Urinary bladder (tissue), 4 donors: ENCODE measurements around the gene CHKA. TPM values are rescaled to one million over a fixed set of nuclear protein-coding genes. Genes with fewer than 3 reads are reported as not detected.

Experiments
- DNase-seq: peaks from one replicate; pipeline ENCODE4 v3.0.0-alpha.2; 2015; ENCODE audit errors: extremely low spot score
- H3K27ac ChIP-seq: one replicate; pipeline ENCODE4 v1.5.1; 2013; ENCODE audit warnings: low read depth, mild to moderate bottlenecking, moderate library complexity
- H3K36me3 ChIP-seq: one replicate; pipeline ENCODE4 v1.6.1; 2013; ENCODE audit warnings: mild to moderate bottlenecking, moderate library complexity; ENCODE audit not compliant: insufficient read depth
- H3K4me1 ChIP-seq: one replicate; pipeline ENCODE4 v1.6.1; 2013; ENCODE audit warnings: mild to moderate bottlenecking, moderate library complexity; ENCODE audit not compliant: insufficient read depth
- H3K4me3 ChIP-seq: one replicate; pipeline ENCODE4 v1.5.1; 2013; ENCODE audit warnings: low read depth, low read length
- WGBS: extraction: QIAGEN DNeasy Blood & Tissue Kit; methylation state at CpG from one replicate; pipeline ENCODE4 v1.1.7; 2013; 5-methylcytosine and 5-hydroxymethylcytosine counted together
- polyA plus RNA-seq: library from polyadenylated mRNA; stranded (reverse); fragments of 200-250 nt; gene quantifications from one replicate; pipeline ENCODE4 v1.2.3, GENCODE V29; 2013
- total RNA-seq: library from RNA; depleted of rRNA; stranded (reverse); fragments of >200 nt; gene quantifications from one replicate; pipeline ENCODE4 v1.2.3, GENCODE V29; 2014
- donor health status: healthy with polysubstance abuse.
- donor health status: healthy.

Gene CHKA
- total and polyA plus RNA-seq, 2 donors: 20.2 to 26.2 TPM

DNA sequence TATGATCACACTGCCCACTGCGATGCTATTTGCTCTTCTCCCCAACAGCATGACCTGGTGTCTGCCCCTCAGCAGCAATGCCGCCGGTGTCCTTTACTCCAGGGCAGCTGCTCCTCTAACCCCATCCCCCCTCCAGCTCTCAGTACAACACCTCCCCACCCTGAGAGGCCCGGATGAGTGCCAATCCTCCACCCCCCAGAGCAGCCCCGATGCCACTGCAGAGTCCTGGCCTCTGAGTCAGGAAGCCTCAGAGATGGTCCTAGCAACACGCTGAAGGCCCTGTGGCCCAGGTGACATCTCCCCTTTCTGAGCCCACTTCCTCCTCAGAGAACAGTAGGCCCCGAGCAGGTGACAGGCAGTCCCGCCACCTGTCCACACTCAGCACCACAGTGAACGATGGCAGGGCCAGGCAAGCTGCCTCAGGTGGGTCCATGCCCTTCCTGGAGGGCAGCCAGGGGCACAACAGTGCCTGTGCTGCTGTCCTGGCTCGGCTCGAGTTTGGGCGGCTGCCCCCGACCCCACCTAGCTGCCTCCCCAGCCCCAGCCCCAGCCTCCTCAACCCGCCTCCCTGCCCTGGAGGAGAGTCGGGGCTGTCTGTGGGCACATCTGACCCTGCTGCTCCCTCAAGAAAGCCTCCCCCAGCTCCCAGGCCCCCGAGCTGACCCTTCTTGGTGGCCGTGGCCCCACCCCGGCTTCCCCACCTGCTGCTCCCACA is 94.6 kb downstream of the CHKA start:
- 90% methylated on average over 18 of the region's 18 CpGs for WGBS
- no peak for DNase-seq
- H3K4me1 ChIP-seq: no peaks in the 10 kb centered on the region

DNA sequence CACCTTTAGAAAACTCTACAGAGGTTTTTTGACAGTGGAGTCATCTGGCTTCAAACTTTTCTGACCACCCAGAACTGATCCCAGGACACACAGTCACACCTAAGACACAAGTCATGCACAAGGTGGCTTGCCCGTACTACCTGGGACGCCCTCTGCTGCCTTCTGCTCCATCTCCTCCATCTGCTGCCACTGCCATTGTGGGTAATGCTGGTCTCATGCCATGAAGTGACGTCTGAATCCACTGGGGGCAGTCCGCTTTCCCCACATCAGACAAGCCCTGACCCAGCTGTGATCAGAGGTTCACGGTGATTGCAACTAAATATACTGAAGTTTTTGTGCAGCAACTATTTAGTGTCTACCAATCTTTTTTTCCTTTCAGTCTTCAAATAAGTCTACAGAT is 96.1 kb downstream of the CHKA start:
- Histone ChIP-seq H3K4me3 (no peak overlapping the region), H3K36me3 (no peaks in the 10 kb centered on the region), H3K27ac (no peak overlapping the region), H3K4me1 (no peaks in the 10 kb centered on the region)
- no peak for DNase-seq
- WGBS: 85% methylated on average over 5 of the region's 5 CpGs

More for the DNA sequence above, 94.6 kb downstream of the CHKA start:
- no peak overlapping the region for H3K4me3 ChIP-seq
- no peaks in the 10 kb centered on the region for H3K36me3 ChIP-seq
- H3K27ac ChIP-seq: no peak overlapping the region

DNA sequence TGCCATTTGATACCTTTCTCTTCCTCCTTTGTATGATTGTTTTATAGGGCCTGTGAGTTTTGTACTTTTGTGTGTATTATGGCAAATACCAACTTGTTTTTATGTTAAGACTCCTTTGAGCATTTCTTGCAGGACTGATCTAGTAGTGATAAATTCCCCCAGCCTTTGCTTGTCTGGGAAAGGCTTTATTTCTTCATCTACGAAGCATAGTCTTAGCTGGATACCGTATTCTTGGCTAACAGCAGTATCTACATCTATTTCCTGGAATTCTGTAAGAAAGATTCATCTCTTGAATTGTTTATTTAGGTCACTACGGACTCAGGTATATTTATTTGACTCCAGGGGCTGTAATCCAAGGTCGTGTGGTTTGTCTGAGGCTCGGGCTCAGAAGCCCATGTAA is 96.7 kb downstream of the CHKA start:
- no peaks in the 10 kb centered on the region for H3K36me3 ChIP-seq

DNA sequence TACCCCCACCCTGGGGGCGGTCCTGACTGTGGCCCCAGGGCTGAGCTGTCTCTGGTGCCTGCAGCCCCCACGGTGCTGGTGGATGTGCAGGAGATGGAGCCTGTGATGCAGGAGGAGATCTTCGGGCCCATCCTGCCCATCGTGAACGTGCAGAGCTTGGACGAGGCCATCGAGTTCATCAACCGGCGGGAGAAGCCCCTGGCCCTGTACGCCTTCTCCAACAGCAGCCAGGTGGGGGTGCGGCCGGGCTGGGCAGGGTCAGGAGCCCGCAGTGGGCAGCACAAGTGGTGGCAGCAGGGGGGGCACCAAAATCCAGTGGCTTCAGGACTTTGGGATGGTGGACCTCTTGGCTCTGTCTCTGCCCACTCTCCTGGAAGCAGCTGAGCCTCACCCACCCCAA is 98.7 kb downstream of the CHKA start:
- 86% methylated on average over 13 of the region's 13 CpGs for WGBS
- H3K27ac ChIP-seq: no peak overlapping the region
- DNase-seq: no peak
- no peaks in the 10 kb centered on the region for H3K4me1 ChIP-seq
- H3K36me3 ChIP-seq: no peaks in the 10 kb centered on the region
- H3K4me3 ChIP-seq: no peak overlapping the region

More for the DNA sequence above, 96.7 kb downstream of the CHKA start:
- H3K4me3 ChIP-seq: no peak overlapping the region
- no peaks in the 10 kb centered on the region for H3K4me1 ChIP-seq
- WGBS: 85% methylated on average over 5 of the region's 5 CpGs
- DNase-seq: no peak
- H3K27ac ChIP-seq: no peak overlapping the region

DNA sequence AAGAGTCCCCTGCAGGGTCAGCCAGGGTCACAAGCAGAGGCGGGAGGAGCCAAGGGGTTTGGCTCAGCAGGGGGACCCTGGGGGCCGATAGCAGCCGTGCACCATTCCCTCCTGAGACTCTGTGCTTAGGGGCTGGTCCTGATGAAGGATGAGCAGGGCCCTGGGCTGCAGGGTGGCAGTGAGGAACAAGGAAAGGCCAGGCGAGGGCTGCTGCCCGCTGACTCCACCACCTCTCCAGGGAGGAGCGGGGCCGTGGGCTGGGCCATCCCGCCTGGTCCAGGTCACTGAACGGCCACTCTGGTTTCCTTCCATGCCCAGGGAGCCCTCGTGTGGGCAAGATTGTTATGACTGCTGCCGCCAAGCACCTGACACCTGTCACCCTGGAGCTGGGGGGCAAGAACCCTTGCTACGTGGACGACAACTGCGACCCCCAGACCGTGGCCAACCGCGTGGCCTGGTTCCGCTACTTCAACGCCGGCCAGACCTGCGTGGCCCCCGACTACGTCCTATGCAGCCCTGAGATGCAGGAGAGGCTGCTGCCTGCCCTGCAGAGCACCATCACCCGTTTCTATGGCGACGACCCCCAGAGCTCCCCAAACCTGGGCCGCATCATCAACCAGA is 99.9 kb downstream of the CHKA start:
- no peaks in the 10 kb centered on the region for H3K4me1 ChIP-seq
- 75% methylated on average over 27 of the region's 27 CpGs for WGBS
- no peak overlapping the region for H3K4me3 ChIP-seq
- DNase-seq: no peak
- H3K27ac ChIP-seq: no peak overlapping the region
- no peaks in the 10 kb centered on the region for H3K36me3 ChIP-seq

DNA sequence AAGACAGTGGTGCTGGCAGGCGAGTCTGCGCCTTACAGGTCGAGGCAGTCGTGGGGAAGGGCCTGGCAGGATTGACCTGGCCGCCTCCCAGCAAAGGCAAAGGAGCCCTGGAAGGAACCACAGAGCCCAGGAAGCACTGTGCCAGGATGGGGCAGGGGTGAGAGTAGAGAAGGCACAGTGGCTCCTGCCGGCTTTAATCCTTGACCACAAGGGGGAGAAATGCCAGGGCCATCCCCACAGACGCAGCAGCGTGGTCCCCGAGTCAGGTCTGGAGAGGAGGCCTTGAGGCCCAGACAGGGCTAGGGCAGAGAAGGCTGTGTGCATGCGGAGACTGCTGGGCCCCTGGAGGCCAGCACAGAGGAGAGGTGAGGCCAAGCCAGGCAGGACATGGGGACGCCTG is 100.6 kb downstream of the CHKA start:
- H3K27ac ChIP-seq: no peak overlapping the region
- no peaks in the 10 kb centered on the region for H3K4me1 ChIP-seq
- 44% methylated on average over 11 of the region's 11 CpGs for WGBS
- no peak for DNase-seq
- H3K36me3 ChIP-seq: no peaks in the 10 kb centered on the region
- H3K4me3 ChIP-seq: no peak overlapping the region

DNA sequence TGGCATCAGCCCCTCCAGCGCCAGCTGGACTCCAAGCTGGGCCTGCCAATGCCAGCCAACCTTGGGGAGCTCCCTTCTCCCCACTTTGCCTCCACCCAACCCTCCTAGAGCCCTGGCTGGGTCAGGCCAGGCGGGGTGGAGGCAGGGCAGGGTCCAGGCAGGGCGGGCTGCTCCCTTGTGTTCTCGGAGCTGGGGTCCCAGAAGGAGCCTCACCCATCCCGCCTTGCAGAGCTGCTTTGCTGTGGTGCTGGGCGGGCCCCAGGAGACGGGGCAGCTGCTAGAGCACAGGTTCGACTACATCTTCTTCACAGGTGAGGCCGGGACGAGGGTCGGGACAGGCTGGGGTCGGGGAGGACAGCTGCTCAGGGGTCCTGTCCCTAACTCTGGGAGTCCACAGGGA is 101.7 kb downstream of the CHKA start:
- H3K27ac ChIP-seq: no peak overlapping the region
- DNase-seq: no peak
- no peak overlapping the region for H3K4me3 ChIP-seq
- no peaks in the 10 kb centered on the region for H3K36me3 ChIP-seq
- WGBS: 92% methylated on average over 12 of the region's 12 CpGs
- no peaks in the 10 kb centered on the region for H3K4me1 ChIP-seq

DNA sequence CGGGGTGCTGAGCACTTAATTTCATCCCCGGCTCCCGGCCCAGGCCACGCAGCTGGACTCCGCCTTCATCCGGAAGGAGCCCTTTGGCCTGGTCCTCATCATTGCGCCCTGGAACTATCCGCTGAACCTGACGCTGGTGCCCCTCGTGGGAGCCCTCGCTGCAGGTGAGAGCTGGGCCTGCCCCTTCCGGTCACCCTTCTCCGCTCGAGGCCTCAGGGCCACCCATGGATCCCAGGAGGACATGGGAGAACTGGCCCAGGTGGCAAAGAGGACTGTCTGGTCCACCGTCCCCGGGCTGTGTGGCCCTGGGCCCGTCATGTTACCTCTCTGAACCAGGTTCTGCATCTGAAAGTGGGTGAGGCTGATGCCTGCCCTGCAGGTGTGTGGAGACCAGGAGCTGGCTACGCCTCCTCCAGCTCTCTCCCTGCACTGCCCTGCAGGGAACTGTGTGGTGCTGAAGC is 102.4 kb downstream of the CHKA start:
- no peaks in the 10 kb centered on the region for H3K36me3 ChIP-seq
- WGBS: 90% methylated on average over 18 of the region's 18 CpGs
- no peak for DNase-seq
- H3K27ac ChIP-seq: no peak overlapping the region
- H3K4me1 ChIP-seq: no peaks in the 10 kb centered on the region
- H3K4me3 ChIP-seq: no peak overlapping the region

DNA sequence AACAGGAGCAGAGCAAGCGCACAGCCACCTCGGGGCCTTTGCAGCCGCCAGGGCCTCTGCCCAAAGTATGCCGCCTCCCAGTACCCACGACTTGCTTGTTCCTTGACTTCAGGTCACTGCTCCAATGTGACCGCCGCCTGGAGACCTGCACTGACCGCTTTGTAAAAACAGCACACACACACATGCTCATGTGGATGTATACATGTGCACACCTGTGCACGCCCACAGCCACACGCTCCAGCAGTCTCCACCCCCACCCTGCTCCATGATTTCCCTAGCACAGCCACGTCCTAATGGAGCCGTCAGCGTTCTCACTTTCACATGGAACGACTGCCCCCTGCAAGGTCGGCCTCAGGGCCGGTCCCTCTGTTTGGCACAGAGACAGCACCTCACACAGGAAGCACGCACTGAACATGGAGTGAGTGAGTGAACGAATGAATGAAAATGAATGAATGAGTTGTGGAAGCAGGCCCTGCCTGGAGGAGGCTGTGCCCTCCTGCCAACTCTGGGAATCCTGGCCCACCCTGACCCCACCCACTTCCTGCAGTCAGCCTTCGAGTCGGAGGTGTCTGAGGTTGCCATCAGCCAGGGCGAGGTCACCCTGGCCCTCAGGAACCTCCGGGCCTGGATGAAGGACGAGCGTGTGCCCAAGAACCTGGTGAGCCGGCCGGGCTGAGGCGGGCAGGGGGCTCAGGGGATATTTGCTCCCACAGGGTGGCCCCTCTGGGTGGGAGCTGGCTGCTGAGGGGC is 103.0 kb downstream of the CHKA start:
- DNase-seq: no peak
- no peaks in the 10 kb centered on the region for H3K4me1 ChIP-seq
- no peak overlapping the region for H3K27ac ChIP-seq
- H3K4me3 ChIP-seq: no peak overlapping the region
- WGBS: 79% methylated on average over 27 of the region's 27 CpGs
- no peaks in the 10 kb centered on the region for H3K36me3 ChIP-seq

DNA sequence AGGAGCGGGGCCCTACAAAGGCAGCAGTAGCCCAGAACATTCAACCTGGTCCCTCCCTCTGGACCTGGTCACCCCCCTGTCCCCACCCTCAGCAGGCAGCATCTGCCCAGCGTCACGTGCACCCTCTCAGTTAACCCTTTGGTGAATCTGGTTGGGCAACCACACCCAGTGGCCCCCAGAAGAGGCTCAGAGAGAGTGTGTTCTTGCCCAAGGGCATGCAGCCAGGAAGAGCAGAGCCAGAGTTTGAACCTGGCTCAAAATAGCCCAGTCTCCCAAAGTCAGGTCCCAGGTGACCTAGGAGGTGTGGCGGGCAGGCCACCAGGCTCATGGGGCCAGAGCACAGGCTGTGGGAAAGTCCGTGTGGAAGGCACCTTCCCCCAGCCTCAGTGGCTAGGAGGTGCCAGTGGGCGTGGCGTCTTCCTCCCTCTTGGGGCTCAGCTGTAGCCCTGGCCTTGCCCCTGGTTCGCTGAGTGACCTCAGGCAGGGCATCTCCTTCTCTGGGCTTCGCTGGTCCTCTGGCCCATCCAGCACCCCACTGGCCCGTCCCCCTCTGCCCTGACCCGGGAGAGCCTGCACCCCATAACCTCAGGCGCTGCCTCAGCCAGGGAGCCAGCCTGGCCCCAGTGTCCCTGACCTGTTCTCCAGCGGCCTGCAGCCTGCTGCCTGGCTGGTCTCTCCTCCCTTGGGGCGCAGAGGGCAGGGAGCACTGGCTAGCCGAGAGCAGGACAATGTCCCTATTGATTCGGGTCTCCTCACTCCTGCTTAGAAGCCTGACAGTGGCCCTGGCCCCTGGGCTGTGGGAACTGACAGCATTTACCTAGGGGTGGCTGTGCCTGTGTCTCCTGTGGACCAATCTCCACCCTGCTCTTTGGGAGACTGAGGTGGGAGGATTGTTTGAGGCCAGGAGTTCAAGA is 104.0 kb downstream of the CHKA start:
- H3K4me1 ChIP-seq: no peaks in the 10 kb centered on the region
- 69% methylated on average over 16 of the region's 16 CpGs for WGBS
- H3K4me3 ChIP-seq: no peak overlapping the region
- DNase-seq: no peak
- H3K27ac ChIP-seq: no peak overlapping the region
- H3K36me3 ChIP-seq: no peaks in the 10 kb centered on the region

DNA sequence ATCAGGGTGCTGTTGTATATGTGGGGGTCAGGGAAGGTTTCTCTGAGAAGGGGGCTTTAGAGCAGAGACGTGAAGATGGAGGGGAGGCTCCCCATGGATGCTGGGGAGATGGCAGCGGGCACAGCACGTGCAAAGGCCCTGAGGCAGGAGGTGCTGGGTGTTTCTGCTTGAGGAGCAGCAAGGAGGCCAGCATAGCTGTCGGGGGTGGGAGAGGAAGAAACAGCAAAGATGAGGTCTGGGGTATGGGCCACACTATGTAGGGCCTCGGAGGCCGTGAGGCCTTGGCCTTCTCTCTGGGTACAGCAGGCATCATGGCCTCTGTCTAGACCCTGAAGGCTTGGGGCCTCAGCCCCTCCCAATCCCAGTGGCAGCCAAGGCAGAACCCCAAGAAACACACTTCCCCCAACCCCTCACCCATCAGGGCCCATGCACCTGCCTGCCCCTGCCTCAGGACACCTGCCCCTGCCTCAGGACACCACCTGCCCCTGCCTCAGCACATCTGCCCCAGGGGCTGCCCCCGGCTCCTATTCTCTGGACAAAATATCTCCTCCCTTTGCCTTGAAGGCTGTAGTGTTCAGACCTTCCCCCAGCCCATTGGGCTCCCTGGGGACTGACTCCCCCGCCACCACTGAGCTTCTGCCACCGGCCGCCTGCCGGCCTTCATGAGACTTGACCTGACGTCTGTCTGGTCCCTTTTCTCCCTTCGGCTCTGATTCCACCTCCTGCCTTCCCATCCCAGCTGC is 104.9 kb downstream of the CHKA start:
- no peaks in the 10 kb centered on the region for H3K4me1 ChIP-seq
- WGBS: 65% methylated on average over 13 of the region's 13 CpGs
- no peak overlapping the region for H3K27ac ChIP-seq

DNA sequence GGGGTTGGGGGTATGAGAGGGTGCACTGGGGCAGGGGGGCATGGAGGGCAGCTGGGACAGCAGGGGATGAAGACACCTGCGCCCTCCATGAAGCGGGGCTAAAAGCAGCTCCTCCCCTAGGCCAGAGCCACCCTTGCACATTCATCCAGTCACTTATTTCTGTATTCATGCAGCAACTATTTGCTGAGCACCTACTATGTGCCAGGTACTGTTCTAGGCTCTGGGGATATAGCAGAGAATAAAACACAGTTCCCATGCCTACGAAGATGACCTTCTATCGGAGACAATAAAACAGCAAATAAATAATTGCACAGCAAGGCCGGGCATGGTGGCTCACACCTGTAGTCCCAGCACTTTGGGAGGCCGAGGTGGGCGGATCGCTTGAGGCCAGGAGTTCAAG is 105.7 kb downstream of the CHKA start:
- WGBS: 97% methylated on average over 8 of the region's 8 CpGs
- no peak overlapping the region for H3K27ac ChIP-seq

More for the DNA sequence above, 104.9 kb downstream of the CHKA start:
- no peaks in the 10 kb centered on the region for H3K36me3 ChIP-seq
- no peak overlapping the region for H3K4me3 ChIP-seq
- no peak for DNase-seq

More for the DNA sequence above, 105.7 kb downstream of the CHKA start:
- Histone ChIP-seq H3K4me1 (no peaks in the 10 kb centered on the region), H3K4me3 (no peak overlapping the region), H3K36me3 (no peaks in the 10 kb centered on the region)
- DNase-seq: no peak
